Esophagus squamous epithelium (tissue), 4 donors: ENCODE results near the gene SKAP1.

Source experiments
- CTCF ChIP-seq, 6 experiments: fragments of 450-650 bp in 4 of 6; fragments of 200-600 bp in 2 of 6; sonication (generic) in 2 of 6; IDR thresholded peaks; one replicate each; pipeline ENCODE4 v1.5.1; 2016 to 2019; ENCODE audit warnings: antibody characterized with exemption in 6 of 6, mild to moderate bottlenecking in 4 of 6, moderate library complexity in 4 of 6
- POLR2A ChIP-seq, 4 donors: fragments of 450-650 bp; IDR thresholded peaks; one replicate each; pipeline ENCODE4 v1.6.1; 2017; ENCODE audit warnings: antibody characterized with exemption in 4 of 4, mild to moderate bottlenecking in 4 of 4, moderate library complexity in 3 of 4

- TF ChIP-seq CTCF (IDR thresholded peaks at IDR 0.05) (no peak), POLR2A (IDR thresholded peaks at IDR 0.05) (no peak)
Measured at GRCh38 chr17:48184721-48185120, 245.3 kb downstream of the SKAP1 start.
